ENCODE results near the gene TOGARAM2.

The TOGARAM2 gene

DNA sequence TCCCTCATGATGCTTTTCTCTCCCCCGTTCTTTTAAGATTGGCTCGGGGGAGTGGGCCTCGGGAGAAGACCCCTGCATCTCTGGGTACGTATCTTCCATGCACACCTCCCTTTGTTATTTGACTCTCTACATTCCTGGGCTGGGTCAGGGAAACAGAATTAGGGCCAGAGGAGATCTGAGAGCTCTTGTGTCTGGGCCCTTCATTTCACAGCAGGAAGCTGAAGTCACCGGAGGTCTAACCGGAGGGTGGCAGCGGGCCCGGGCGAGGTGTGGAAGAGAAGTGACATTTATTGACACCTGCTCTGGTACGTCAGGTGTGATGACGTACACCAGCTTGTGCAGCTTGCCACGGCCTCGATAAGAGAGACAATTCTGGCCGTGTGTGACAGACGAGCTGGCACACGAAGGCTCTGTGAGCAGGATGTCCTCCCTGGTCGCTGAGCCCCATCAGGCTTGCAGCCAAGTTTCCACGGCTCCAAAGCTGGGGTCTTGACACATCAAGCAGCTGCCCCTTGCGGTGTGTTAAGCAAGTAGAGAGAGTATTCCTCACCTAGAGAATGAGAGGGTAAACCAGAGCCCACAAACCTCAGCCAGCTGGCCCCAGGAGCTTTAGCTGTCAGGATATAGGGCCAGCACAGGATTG is 30.4 kb downstream of the TOGARAM2 start:
- TF ChIP-seq EP300 (IDR thresholded peaks at IDR 0.05; ENCODE audit: borderline replicate concordance) (peak; percentile 63; the same call in 1 of the 2 replicates), TCF12 (IDR thresholded peaks at IDR 0.05; ENCODE audit: low read depth) (peak; percentile 76), FOXM1 (IDR thresholded peaks at IDR 0.05; ENCODE audit: borderline replicate concordance, low read depth) (no peak), TEAD4 (IDR thresholded peaks at IDR 0.05) (0 out of 2 replicates have a peak, but pooled peaks have one; percentile 24), RAD21 (IDR thresholded peaks at IDR 0.05; ENCODE audit: low read depth) (no peak), EGR1 (IDR thresholded peaks at IDR 0.05) (no peak), ZBTB7A (IDR thresholded peaks at IDR 0.05; ENCODE audit: low read depth) (peak; percentile 88; the same call in 1 of the 2 replicates), TAF1 (IDR thresholded peaks at IDR 0.05; ENCODE audit: low read depth) (no peak), USF1 (IDR thresholded peaks at IDR 0.05) (no peak), CEBPB (IDR thresholded peaks at IDR 0.05) (no peak), CREB1 (IDR thresholded peaks at IDR 0.05; ENCODE audit: low read depth) (0 out of 2 replicates have a peak, but pooled peaks have one; percentile 30), MAX (IDR thresholded peaks at IDR 0.05) (peak; percentile 79), YY1 (IDR thresholded peaks at IDR 0.05; ENCODE audit: low read depth) (no peak), REST (IDR thresholded peaks at IDR 0.05; ENCODE audit: low read depth) (no peak), NFIC (IDR thresholded peaks at IDR 0.05) (peak; percentile 69)

GRCh38 chr2:29012211-29012681 is 31.1 kb downstream of the TOGARAM2 start:
- no peak for TF ChIP-seq TAF1 (IDR thresholded peaks at IDR 0.05; ENCODE audit: low read depth)
- TF ChIP-seq YY1 (IDR thresholded peaks at IDR 0.05; ENCODE audit: low read depth), result no peak
- TF ChIP-seq USF1 (IDR thresholded peaks at IDR 0.05), result no peak
- no peak for TF ChIP-seq MAX (IDR thresholded peaks at IDR 0.05)
- TF ChIP-seq TEAD4 (IDR thresholded peaks at IDR 0.05), result no peak
- no peak for TF ChIP-seq ZBTB7A (IDR thresholded peaks at IDR 0.05; ENCODE audit: low read depth)
- TF ChIP-seq CEBPB (IDR thresholded peaks at IDR 0.05), result 0 out of 2 replicates have a peak, but pooled peaks have one; percentile 44
- TF ChIP-seq EP300 (IDR thresholded peaks at IDR 0.05; ENCODE audit: borderline replicate concordance), result no peak
- no peak for TF ChIP-seq FOXM1 (IDR thresholded peaks at IDR 0.05; ENCODE audit: borderline replicate concordance, low read depth)
- TF ChIP-seq CREB1 (IDR thresholded peaks at IDR 0.05; ENCODE audit: low read depth), result no peak
- no peak for TF ChIP-seq RAD21 (IDR thresholded peaks at IDR 0.05; ENCODE audit: low read depth)
- 0 out of 2 replicates have a peak, but pooled peaks have one; percentile 11 for TF ChIP-seq TCF12 (IDR thresholded peaks at IDR 0.05; ENCODE audit: low read depth)
- TF ChIP-seq EGR1 (IDR thresholded peaks at IDR 0.05), result no peak
- TF ChIP-seq REST (IDR thresholded peaks at IDR 0.05; ENCODE audit: low read depth), result no peak
- no peak for TF ChIP-seq NFIC (IDR thresholded peaks at IDR 0.05)

DNA sequence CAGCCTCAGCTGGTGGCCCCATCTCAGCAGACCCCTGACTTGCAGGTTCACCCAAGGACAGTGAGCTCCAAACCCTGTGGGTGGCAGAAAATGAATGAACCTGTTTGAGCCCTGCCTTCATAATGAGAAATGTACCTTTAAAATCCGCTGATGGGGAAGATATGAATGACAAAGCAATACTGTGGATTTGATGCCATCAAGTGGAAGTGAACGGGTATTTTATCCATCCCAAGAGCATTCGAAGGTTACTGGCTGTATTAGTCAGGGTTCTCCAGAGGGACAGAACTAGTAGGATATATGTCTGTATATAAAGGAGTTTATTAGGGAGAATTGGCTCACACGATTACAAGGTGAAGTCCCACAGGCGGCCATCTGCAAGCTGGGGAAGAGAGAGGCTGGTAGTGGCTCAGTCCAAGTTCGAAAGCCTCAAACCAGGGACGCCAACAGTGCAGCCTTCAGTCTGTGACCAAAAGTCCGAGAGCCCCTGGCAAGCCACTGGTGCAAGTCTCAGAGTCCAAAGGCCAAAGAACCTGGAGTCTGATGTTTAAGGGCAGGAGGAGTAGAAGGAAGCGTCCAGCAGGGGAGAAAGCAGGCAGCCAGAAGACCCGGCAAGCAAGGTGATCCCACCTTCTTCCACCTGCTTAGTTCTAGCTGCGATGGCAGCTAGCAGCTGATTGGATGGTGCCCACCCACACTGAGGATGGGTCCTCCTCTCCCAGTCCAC is 32.1 kb downstream of the TOGARAM2 start:
- TF ChIP-seq RAD21 (IDR thresholded peaks at IDR 0.05; ENCODE audit: low read depth), result peak; percentile 45; the same call in 1 of the 2 replicates
- TF ChIP-seq USF1 (IDR thresholded peaks at IDR 0.05), result no peak

- TF ChIP-seq RAD21 (IDR thresholded peaks at IDR 0.05; ENCODE audit: low read depth), result no peak
- TF ChIP-seq TCF12 (IDR thresholded peaks at IDR 0.05; ENCODE audit: low read depth), result no peak
- no peak for TF ChIP-seq REST (IDR thresholded peaks at IDR 0.05; ENCODE audit: low read depth)
- no peak for TF ChIP-seq CEBPB (IDR thresholded peaks at IDR 0.05)
- no peak for TF ChIP-seq YY1 (IDR thresholded peaks at IDR 0.05; ENCODE audit: low read depth)
- TF ChIP-seq MAX (IDR thresholded peaks at IDR 0.05), result no peak
- TF ChIP-seq ZBTB7A (IDR thresholded peaks at IDR 0.05; ENCODE audit: low read depth), result no peak
- no peak for TF ChIP-seq EP300 (IDR thresholded peaks at IDR 0.05; ENCODE audit: borderline replicate concordance)
- TF ChIP-seq NFIC (IDR thresholded peaks at IDR 0.05), result no peak
- no peak for TF ChIP-seq TEAD4 (IDR thresholded peaks at IDR 0.05)
- no peak for TF ChIP-seq CREB1 (IDR thresholded peaks at IDR 0.05; ENCODE audit: low read depth)
- TF ChIP-seq EGR1 (IDR thresholded peaks at IDR 0.05), result no peak
- no peak for TF ChIP-seq USF1 (IDR thresholded peaks at IDR 0.05)
- TF ChIP-seq FOXM1 (IDR thresholded peaks at IDR 0.05; ENCODE audit: borderline replicate concordance, low read depth), result no peak
- no peak for TF ChIP-seq TAF1 (IDR thresholded peaks at IDR 0.05; ENCODE audit: low read depth)
These were observed 33.2 kb downstream of the TOGARAM2 start for GRCh38 chr2:29014331-29014730.
